ENCODE results near the gene PCTP. TPM values are rescaled to one million over a fixed set of nuclear protein-coding genes. Genes with fewer than 3 reads are reported as not detected.

PCTP gene
- total RNA-seq, 2 experiments from 2014 or later, result 9.3 to 9.8 TPM

DNA sequence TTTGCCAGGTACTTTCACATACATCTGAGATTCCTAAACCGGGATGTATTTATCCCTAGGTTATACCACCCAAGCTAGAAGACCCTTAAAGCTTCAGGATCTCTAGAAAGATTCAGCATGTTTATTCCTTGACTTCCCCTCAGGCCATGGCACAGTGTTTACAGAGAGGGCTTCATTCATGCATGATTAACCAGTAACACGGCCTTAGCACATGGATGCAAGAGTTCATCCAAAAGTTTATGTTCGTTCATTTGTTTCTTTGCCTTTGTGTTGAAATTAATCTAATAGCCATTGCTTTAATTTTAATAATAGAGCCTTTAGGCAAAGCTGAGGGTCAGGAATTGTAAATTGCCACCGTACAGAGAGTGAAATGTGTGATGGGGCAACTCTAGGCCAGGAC, 13.8 kb downstream of the PCTP start:
- peaks cover 4% of the 10 kb centered on the region for H3K36me3 Mint-ChIP-seq
- no peak overlapping the region for H3K27ac Mint-ChIP-seq
- H3K4me3 Mint-ChIP-seq, result no peak overlapping the region
- DNase-seq, result no peak
- H3K9me3 Mint-ChIP-seq, result no peaks in the 10 kb centered on the region
- H3K4me1 Mint-ChIP-seq (ENCODE audit: low read depth), result no peaks in the 10 kb centered on the region
- H3K27me3 Mint-ChIP-seq, result no peaks in the 10 kb centered on the region
- ChIA-PET POLR2A (no interaction called here), CTCF (interaction anchor here (0.9 kb wide), 1 partner anchor 46 kb away, joined by 3 read pairs; no protein-coding TSS in a partner anchor)
- intact Hi-C loops (cut with micrococcal nuclease), result no loop called here

GRCh38 chr17:55765472-55765871, 14.6 kb downstream of the PCTP start:
- CTCF ChIA-PET, result no interaction called here
- Mint-ChIP-seq H3K9me3 (no peaks in the 10 kb centered on the region), H3K4me3 (no peak overlapping the region), H3K27ac (no peak overlapping the region), H3K27me3 (no peaks in the 10 kb centered on the region), H3K4me1 (ENCODE audit: low read depth) (no peaks in the 10 kb centered on the region), H3K36me3 (peaks cover 4% of the 10 kb centered on the region)
- intact Hi-C loops (cut with micrococcal nuclease), result no loop called here
- POLR2A ChIA-PET, result no interaction called here
- no peak for DNase-seq

- Mint-ChIP-seq H3K27me3 (no peaks in the 10 kb centered on the region), H3K36me3 (peaks cover 15% of the 10 kb centered on the region), H3K4me1 (ENCODE audit: low read depth) (no peaks in the 10 kb centered on the region), H3K9me3 (no peaks in the 10 kb centered on the region), H3K27ac (no peak overlapping the region), H3K4me3 (no peak overlapping the region)
- no peak for DNase-seq
- intact Hi-C loops (cut with micrococcal nuclease), result no loop called here
- ChIA-PET CTCF (interaction anchor here (0.6 to 5.2 kb wide), 11 partner anchors 11 to 245 kb away, joined by 3 to 41 read pairs (median 3); partner anchors contain the start of gene PCTP), POLR2A (no interaction called here)
Observed at GRCh38 chr17:55768936-55769624, 18.2 kb downstream of the PCTP start.

- POLR2A ChIA-PET, result no interaction called here
- Mint-ChIP-seq H3K36me3 (peaks cover 18% of the 10 kb centered on the region), H3K27me3 (no peaks in the 10 kb centered on the region), H3K9me3 (no peaks in the 10 kb centered on the region), H3K4me1 (ENCODE audit: low read depth) (no peaks in the 10 kb centered on the region), H3K27ac (no peak overlapping the region), H3K4me3 (no peak overlapping the region)
- no peak for DNase-seq
- CTCF ChIA-PET, result interaction anchor here (0.6 to 5.2 kb wide), 12 partner anchors 11 to 245 kb away, joined by 3 to 41 read pairs (median 6); partner anchors contain the start of gene PCTP
- intact Hi-C loops (cut with micrococcal nuclease), result no loop called here
Observed at GRCh38 chr17:55769625-55770000, 18.8 kb downstream of the PCTP start.

GRCh38 chr17:55770196-55770870, 19.5 kb downstream of the PCTP start:
- Mint-ChIP-seq H3K9me3 (no peaks in the 10 kb centered on the region), H3K27ac (no peak overlapping the region), H3K27me3 (no peaks in the 10 kb centered on the region), H3K4me3 (no peak overlapping the region), H3K4me1 (ENCODE audit: low read depth) (no peaks in the 10 kb centered on the region), H3K36me3 (peaks cover 22% of the 10 kb centered on the region)
- intact Hi-C loops (cut with micrococcal nuclease), result loop anchor here (1.0 to 10.0 kb wide), 2 partner anchors 166 to 244 kb away; no protein-coding TSS in a partner anchor
- no peak for DNase-seq
- ChIA-PET CTCF (interaction anchor here (0.7 to 5.2 kb wide), 15 partner anchors 10 to 257 kb away, joined by 3 to 41 read pairs (median 5); partner anchors contain the start of gene PCTP), POLR2A (no interaction called here)

DNA sequence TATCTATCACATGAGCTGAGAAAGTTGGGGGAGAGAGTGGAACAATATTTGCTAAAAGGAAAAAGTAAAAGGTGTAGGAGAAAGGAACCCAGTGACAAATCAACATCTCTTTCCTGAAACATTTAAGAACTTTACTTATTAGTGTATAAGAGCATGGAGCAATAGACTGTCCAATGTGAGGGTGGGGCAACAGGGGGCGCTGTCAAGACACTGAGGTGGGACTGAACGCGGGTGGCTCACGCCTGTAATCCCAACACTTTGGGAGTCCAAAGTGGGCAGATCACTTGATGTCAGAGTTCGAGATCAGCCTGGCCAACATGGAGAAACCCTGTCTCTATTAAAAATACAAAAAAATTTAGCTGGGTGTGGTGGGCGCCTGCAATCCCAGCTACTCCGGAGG, 21.2 kb downstream of the PCTP start:
- Mint-ChIP-seq H3K9me3 (no peaks in the 10 kb centered on the region), H3K4me3 (no peak overlapping the region), H3K4me1 (ENCODE audit: low read depth) (no peaks in the 10 kb centered on the region), H3K36me3 (peaks cover 31% of the 10 kb centered on the region), H3K27me3 (no peaks in the 10 kb centered on the region), H3K27ac (no peak overlapping the region)
- no peak for DNase-seq
- CTCF ChIA-PET, result interaction anchor here (0.7 to 5.2 kb wide), 10 partner anchors 9 to 905 kb away, joined by 3 to 41 read pairs (median 5); no protein-coding TSS in a partner anchor
- POLR2A ChIA-PET, result no interaction called here
- intact Hi-C loops (cut with micrococcal nuclease), result loop anchor here (10.0 kb wide), 1 partner anchor 167 kb away; no protein-coding TSS in a partner anchor

DNA sequence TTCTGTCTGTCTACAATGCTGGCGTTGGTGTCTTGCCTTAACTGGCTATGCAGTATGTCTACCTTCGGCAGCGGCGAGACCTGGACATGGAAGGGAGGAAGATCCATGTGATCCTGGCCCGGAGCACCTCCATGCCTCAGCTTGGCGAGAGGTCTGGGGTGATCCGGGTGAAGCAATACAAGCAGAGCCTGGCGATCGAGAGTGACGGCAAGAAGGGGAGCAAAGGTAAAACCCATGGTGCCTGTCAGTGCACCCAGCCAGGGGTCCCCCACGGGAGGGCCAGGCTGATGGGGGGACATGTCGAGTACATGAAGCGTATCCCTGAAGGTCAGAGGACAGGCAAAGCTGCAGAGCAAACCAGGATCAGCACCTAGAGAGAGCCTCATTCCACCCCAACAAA, 22.8 kb downstream of the PCTP start:
- intact Hi-C loops (cut with micrococcal nuclease), result loop anchor here (10.0 kb wide), 1 partner anchor 169 kb away; no protein-coding TSS in a partner anchor
- no peaks in the 10 kb centered on the region for H3K4me1 Mint-ChIP-seq (ENCODE audit: low read depth)
- ChIA-PET POLR2A (no interaction called here), CTCF (no interaction called here)
- no peak overlapping the region for H3K4me3 Mint-ChIP-seq
- no peaks in the 10 kb centered on the region for H3K9me3 Mint-ChIP-seq
- no peak for DNase-seq
- no peak overlapping the region for H3K27ac Mint-ChIP-seq
- no peaks in the 10 kb centered on the region for H3K27me3 Mint-ChIP-seq
- H3K36me3 Mint-ChIP-seq, result peaks cover 31% of the 10 kb centered on the region

- POLR2A ChIA-PET, result no interaction called here
- CTCF ChIA-PET, result interaction anchor here (1.1 kb wide), 1 partner anchor 17 kb away, joined by 3 read pairs; no protein-coding TSS in a partner anchor
- intact Hi-C loops (cut with micrococcal nuclease), result loop anchor here (10.0 kb wide), 1 partner anchor 170 kb away; no protein-coding TSS in a partner anchor
- Mint-ChIP-seq H3K4me1 (ENCODE audit: low read depth) (no peaks in the 10 kb centered on the region), H3K36me3 (peaks cover 31% of the 10 kb centered on the region), H3K27me3 (no peaks in the 10 kb centered on the region), H3K4me3 (no peak overlapping the region), H3K9me3 (no peaks in the 10 kb centered on the region), H3K27ac (no peak overlapping the region)
- no peak for DNase-seq
Observed at GRCh38 chr17:55774846-55775271, 24.0 kb downstream of the PCTP start.

DNA sequence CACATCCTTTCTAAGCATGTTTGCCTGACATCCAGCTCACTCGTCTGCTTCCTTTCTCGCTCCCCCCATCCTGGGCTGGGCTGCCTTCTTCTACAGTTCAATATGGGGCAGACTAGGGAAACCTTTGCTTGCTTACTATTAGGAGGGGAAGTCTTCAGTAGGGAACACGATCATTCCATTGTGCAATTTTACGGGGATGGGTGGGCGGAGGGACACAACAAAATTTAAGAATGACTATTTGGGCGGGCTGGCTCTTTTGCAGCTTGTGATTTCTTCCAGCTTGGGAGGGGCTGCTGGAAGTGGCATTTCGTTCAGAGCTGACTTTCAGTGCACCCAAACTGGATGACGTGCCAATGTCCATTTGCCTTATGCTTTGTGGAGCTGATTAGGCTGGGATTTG, 25.4 kb downstream of the PCTP start:
- Mint-ChIP-seq H3K27me3 (no peaks in the 10 kb centered on the region), H3K4me1 (ENCODE audit: low read depth) (no peaks in the 10 kb centered on the region), H3K4me3 (no peak overlapping the region), H3K36me3 (peaks cover 31% of the 10 kb centered on the region), H3K27ac (no peak overlapping the region), H3K9me3 (no peaks in the 10 kb centered on the region)
- CTCF ChIA-PET, result interaction anchor here (1.1 kb wide), 1 partner anchor 249 kb away, joined by 3 read pairs; no protein-coding TSS in a partner anchor
- intact Hi-C loops (cut with micrococcal nuclease), result loop anchor here (10.0 kb wide), 1 partner anchor 171 kb away; no protein-coding TSS in a partner anchor
- DNase-seq, result no peak
- POLR2A ChIA-PET, result no interaction called here

GRCh38 chr17:55777471-55777971, 26.7 kb downstream of the PCTP start:
- intact Hi-C loops (cut with micrococcal nuclease), result loop anchor here (10.0 kb wide), 1 partner anchor 173 kb away; no protein-coding TSS in a partner anchor
- POLR2A ChIA-PET, result no interaction called here
- H3K4me1 Mint-ChIP-seq (ENCODE audit: low read depth), result no peaks in the 10 kb centered on the region
- no peaks in the 10 kb centered on the region for H3K27me3 Mint-ChIP-seq
- H3K4me3 Mint-ChIP-seq, result no peak overlapping the region
- no peaks in the 10 kb centered on the region for H3K9me3 Mint-ChIP-seq
- CTCF ChIA-PET, result no interaction called here
- no peak overlapping the region for H3K27ac Mint-ChIP-seq
- no peak for DNase-seq
- H3K36me3 Mint-ChIP-seq, result peaks cover 25% of the 10 kb centered on the region

DNA sequence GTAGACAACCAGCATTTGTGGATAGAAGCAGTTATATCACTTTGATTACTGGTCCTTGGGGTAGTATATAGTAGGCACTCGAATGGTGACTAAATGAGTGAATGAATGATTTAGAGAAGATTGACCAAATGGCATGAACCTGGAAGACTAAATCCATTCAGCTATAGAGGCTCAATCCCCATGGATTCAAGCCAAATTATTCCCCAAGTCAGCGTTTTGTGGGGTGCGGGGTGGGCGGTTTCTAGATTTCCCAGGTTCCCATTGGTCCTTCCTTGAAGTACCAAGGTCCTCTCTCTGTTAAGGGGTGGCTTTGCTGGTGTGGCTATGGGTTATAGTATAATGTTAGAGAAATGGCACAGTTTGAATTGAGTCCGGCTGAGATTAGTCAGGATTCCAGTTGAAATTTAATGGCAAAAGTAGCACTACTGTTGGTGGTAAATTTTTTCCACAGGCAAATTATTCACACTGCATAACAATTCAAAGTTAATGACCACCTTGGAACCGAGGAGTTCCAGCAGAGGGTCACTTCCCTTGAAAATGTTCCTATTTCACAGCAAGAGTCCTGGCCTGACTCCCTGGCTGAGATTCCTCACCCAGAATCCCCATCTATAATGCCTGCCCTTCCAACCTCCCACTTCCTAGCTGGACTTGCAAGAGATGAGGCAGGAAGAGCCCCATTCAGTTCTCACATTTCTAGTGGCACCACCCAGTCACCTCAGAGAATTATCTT, 27.7 kb downstream of the PCTP start:
- CTCF ChIA-PET, result no interaction called here
- intact Hi-C loops (cut with micrococcal nuclease), result loop anchor here (10.0 kb wide), 1 partner anchor 174 kb away; no protein-coding TSS in a partner anchor
- no peak overlapping the region for H3K4me3 Mint-ChIP-seq
- peaks cover 23% of the 10 kb centered on the region for H3K36me3 Mint-ChIP-seq
- POLR2A ChIA-PET, result no interaction called here
- no peaks in the 10 kb centered on the region for H3K4me1 Mint-ChIP-seq (ENCODE audit: low read depth)
- no peak for DNase-seq
- H3K27ac Mint-ChIP-seq, result no peak overlapping the region
- no peaks in the 10 kb centered on the region for H3K9me3 Mint-ChIP-seq
- no peaks in the 10 kb centered on the region for H3K27me3 Mint-ChIP-seq

Data from activated CD4-positive, alpha-beta memory T cell treated with anti-CD3 and anti-CD28 coated beads for 36 hours (primary cell).